KMS-11 (cell line): ENCODE data around the gene CAPN12.

ENCODE experiments used
- H2AFZ ChIP-seq: fragments of 200-600 bp; sonication (generic); 2 replicates; pipeline ENCODE4 v1.6.1; 2016; ENCODE audit warnings: antibody characterized with exemption, mixed run types, low read depth
- H3K27ac ChIP-seq: fragments of 200-600 bp; sonication (generic); 2 replicates; pipeline ENCODE4 v1.6.1; 2016; ENCODE audit warnings: mild to moderate bottlenecking, mixed run types
- H3K27me3 ChIP-seq: fragments of 200-600 bp; sonication (generic); 2 replicates; pipeline ENCODE4 v1.6.1; 2017; ENCODE audit warnings: mild to moderate bottlenecking, low read depth, mixed run types, moderate library complexity; ENCODE audit not compliant: insufficient read depth
- H3K36me3 ChIP-seq: fragments of 200-600 bp; sonication (generic); 2 replicates; pipeline ENCODE4 v1.6.1; 2017; ENCODE audit warnings: mild to moderate bottlenecking, mixed run types; ENCODE audit not compliant: insufficient read depth
- H3K4me1 ChIP-seq: fragments of 200-600 bp; sonication (generic); 2 replicates; pipeline ENCODE4 v1.6.1; 2016; ENCODE audit warnings: mild to moderate bottlenecking, low read depth, mixed run types; ENCODE audit not compliant: poor library complexity, severe bottlenecking
- H3K4me2 ChIP-seq: fragments of 200-600 bp; sonication (generic); 2 replicates; pipeline ENCODE4 v1.7.0; 2016; ENCODE audit warnings: mild to moderate bottlenecking, mixed run types
- H3K4me3 ChIP-seq: fragments of 200-600 bp; sonication (generic); IDR thresholded peaks from 2 replicates; pipeline ENCODE4 v1.6.1; 2017; ENCODE audit warnings: low read depth, low read length, mixed read lengths; ENCODE audit not compliant: insufficient read depth
- H3K79me2 ChIP-seq: fragments of 200-600 bp; sonication (generic); 2 replicates; pipeline ENCODE4 v1.6.1; 2016; ENCODE audit warnings: low read depth, mixed run types; ENCODE audit not compliant: insufficient read depth
- H3K9ac ChIP-seq: fragments of 200-600 bp; sonication (generic); 2 replicates; pipeline ENCODE4 v1.6.1; 2016; ENCODE audit warnings: mild to moderate bottlenecking, mixed run types
- H4K20me1 ChIP-seq: fragments of 200-600 bp; sonication (generic); 2 replicates; pipeline ENCODE4 v1.6.1; 2016; ENCODE audit warnings: mild to moderate bottlenecking, mixed run types; ENCODE audit not compliant: insufficient read depth
- CTCF ChIP-seq: fragments of 200-600 bp; sonication (generic); conservative IDR thresholded peaks from 2 replicates; pipeline ENCODE4 v1.6.1; 2017; ENCODE audit warnings: low read depth, mild to moderate bottlenecking, antibody characterized with exemption, low read length, moderate library complexity, mixed read lengths

The CAPN12 gene

GRCh38 chr19:38728752-38729541, 15.3 kb downstream of the CAPN12 start:
- no peak for TF ChIP-seq CTCF
- Histone ChIP-seq H3K36me3 (no peaks in the 10 kb centered on the region), H3K9ac (no peak overlapping the region), H2AFZ (no peak overlapping the region), H4K20me1 (no peaks in the 10 kb centered on the region), H3K27ac (no peak overlapping the region), H3K4me3 (no peak overlapping the region), H3K27me3 (no peaks in the 10 kb centered on the region), H3K4me2 (no peak overlapping the region), H3K4me1 (peaks cover 7% of the 10 kb centered on the region), H3K79me2 (no peaks in the 10 kb centered on the region)

GRCh38 chr19:38727868-38728660, 16.2 kb downstream of the CAPN12 start:
- H3K27me3 ChIP-seq, result no peaks in the 10 kb centered on the region
- no peaks in the 10 kb centered on the region for H4K20me1 ChIP-seq
- H3K4me1 ChIP-seq, result no peaks in the 10 kb centered on the region
- TF ChIP-seq CTCF, result no peak
- no peak overlapping the region for H3K4me3 ChIP-seq
- H3K27ac ChIP-seq, result no peak overlapping the region
- H2AFZ ChIP-seq, result no peak overlapping the region
- no peaks in the 10 kb centered on the region for H3K36me3 ChIP-seq
- H3K9ac ChIP-seq, result no peak overlapping the region
- no peaks in the 10 kb centered on the region for H3K79me2 ChIP-seq
- H3K4me2 ChIP-seq, result no peak overlapping the region

- H4K20me1 ChIP-seq, result no peaks in the 10 kb centered on the region
- no peak for TF ChIP-seq CTCF
- no peak overlapping the region for H3K4me3 ChIP-seq
- H3K4me2 ChIP-seq, result no peak overlapping the region
- no peaks in the 10 kb centered on the region for H3K79me2 ChIP-seq
- H3K4me1 ChIP-seq, result no peaks in the 10 kb centered on the region
- H3K9ac ChIP-seq, result no peak overlapping the region
- H3K36me3 ChIP-seq, result no peaks in the 10 kb centered on the region
- H2AFZ ChIP-seq, result no peak overlapping the region
- H3K27ac ChIP-seq, result no peak overlapping the region
- no peaks in the 10 kb centered on the region for H3K27me3 ChIP-seq
Measured at GRCh38 chr19:38727306-38727867, 16.9 kb downstream of the CAPN12 start.

DNA sequence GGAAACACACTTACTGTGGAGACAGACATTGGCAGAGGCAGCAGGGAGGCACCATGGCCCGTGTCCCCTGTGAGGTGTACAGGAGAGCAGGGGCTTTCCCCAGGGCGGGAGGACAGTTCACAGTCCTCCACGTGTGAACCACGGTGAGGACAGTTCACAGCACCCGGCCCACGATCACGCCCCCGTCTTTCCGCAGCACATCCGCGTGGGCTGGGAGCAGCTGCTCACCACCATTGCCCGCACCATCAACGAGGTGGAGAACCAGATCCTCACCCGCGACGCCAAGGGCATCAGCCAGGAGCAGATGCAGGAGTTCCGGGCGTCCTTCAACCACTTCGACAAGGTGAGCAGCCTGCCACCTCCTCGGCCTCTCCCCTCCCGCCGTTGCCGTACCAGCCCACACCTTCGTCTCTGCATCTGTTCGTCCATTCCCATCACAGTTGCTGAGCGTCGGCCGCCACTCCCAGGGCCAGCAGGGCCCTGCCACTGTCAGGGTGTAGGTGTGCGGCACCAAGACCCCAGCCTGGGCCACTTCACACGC, 17.4 kb downstream of the CAPN12 start:
- Histone ChIP-seq H3K4me2 (no peak overlapping the region), H3K4me1 (no peaks in the 10 kb centered on the region), H3K27me3 (no peaks in the 10 kb centered on the region), H2AFZ (no peak overlapping the region), H3K4me3 (no peak overlapping the region), H3K36me3 (no peaks in the 10 kb centered on the region), H3K27ac (no peak overlapping the region), H3K9ac (no peak overlapping the region), H4K20me1 (no peaks in the 10 kb centered on the region), H3K79me2 (no peaks in the 10 kb centered on the region)
- TF ChIP-seq CTCF, result no peak
